Epithelial cell of proximal tubule (primary cell): ENCODE results near the gene COL11A2. TPM values are rescaled to one million over a fixed set of nuclear protein-coding genes. Genes with fewer than 3 reads are reported as not detected.
"Not testable (repeated sequence)": the region's sequence is repeated elsewhere in the genome, so short reads cannot be mapped to it uniquely, and the experiment has no call there.

Experiments
- DNase-seq: peaks from one replicate; pipeline ENCODE4 v3.0.0-alpha.2; 2011; ENCODE audit warnings: low read depth
- H3K4me3 ChIP-seq: 2 replicates; pipeline ENCODE4 v1.5.1; 2011; ENCODE audit warnings: low read depth, mild to moderate bottlenecking, low read length
- total RNA-seq: library from RNA; depleted of rRNA; stranded (reverse); fragments of >200 nt; gene quantifications from 2 replicates; pipeline ENCODE4 v1.2.3, GENCODE V29; 2015
- TF ChIP-seq, protein P1 (sequence below): conservative IDR thresholded peaks from 2 replicates; pipeline ENCODE4 v1.5.1; 2012; ENCODE audit warnings: low read depth, mild to moderate bottlenecking, low read length

The COL11A2 gene
- total RNA-seq, 1 donor from 2014 or later, result 0.06 TPM

DNA sequence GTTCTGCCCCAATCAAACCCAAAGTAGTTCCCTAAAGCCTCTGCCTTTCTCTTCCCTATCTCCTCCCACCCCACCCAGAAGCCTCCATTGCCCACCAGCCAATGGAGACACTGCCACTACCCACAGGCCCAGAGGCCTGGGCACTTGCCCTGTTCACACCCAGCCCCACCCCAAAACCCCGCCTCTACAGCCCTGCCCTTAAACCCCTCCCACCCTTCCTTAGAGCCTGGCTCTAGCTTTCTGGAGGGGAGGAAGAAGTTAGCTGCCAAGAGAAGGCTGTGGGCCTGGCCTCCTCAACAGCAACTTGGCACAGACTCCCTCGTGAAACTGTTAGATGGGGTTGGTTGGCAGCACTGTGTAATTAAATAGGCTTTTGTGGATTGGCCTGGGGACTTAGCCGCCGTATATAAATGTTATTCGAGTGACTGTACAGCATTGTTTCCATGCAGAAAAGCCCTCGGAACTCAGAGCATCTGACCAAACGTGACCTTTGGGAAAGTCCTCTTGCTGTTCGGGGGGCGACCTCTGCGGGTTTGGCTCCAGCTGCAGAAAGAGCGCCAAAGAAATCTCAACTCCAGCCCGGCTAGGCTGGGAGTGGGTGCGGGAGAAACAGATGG is 31.4 kb downstream of the COL11A2 start:
- TF ChIP-seq, protein P1, sequence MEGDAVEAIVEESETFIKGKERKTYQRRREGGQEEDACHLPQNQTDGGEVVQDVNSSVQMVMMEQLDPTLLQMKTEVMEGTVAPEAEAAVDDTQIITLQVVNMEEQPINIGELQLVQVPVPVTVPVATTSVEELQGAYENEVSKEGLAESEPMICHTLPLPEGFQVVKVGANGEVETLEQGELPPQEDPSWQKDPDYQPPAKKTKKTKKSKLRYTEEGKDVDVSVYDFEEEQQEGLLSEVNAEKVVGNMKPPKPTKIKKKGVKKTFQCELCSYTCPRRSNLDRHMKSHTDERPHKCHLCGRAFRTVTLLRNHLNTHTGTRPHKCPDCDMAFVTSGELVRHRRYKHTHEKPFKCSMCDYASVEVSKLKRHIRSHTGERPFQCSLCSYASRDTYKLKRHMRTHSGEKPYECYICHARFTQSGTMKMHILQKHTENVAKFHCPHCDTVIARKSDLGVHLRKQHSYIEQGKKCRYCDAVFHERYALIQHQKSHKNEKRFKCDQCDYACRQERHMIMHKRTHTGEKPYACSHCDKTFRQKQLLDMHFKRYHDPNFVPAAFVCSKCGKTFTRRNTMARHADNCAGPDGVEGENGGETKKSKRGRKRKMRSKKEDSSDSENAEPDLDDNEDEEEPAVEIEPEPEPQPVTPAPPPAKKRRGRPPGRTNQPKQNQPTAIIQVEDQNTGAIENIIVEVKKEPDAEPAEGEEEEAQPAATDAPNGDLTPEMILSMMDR, result no peak
- H3K4me3 ChIP-seq, result no peak overlapping the region
- DNase-seq, result no peak

- DNase-seq, result no peak
- no peak overlapping the region for H3K4me3 ChIP-seq
- TF ChIP-seq, protein P1, result no peak
Observed at GRCh38 chr6:33160096-33160495, 32.2 kb downstream of the COL11A2 start.

- H3K4me3 ChIP-seq, result no peak overlapping the region
- TF ChIP-seq, protein P1, result no peak
- no peak for DNase-seq
Observed at GRCh38 chr6:33156964-33157363, 35.3 kb downstream of the COL11A2 start.

DNA sequence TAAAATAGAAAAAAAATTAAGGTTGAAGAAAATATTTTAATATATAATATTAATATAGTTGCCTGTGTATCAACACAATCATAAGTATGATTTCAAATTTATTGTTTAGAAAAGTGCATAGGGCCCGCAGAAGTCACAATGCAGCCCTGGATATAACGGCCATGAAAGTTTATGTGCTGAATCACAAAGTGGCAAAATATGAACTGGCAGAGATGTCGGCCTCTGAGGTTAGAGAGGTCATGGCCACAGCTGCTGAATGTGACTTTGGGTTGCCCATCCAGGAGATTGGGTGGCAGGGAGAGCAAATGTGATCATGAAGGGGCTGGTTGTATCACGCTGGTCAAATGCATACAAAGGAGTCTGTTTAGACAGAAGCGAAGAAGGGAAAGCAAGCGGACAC is 35.7 kb downstream of the COL11A2 start:
- no peak for DNase-seq
- no peak overlapping the region for H3K4me3 ChIP-seq
- TF ChIP-seq, protein P1, result no peak

DNA sequence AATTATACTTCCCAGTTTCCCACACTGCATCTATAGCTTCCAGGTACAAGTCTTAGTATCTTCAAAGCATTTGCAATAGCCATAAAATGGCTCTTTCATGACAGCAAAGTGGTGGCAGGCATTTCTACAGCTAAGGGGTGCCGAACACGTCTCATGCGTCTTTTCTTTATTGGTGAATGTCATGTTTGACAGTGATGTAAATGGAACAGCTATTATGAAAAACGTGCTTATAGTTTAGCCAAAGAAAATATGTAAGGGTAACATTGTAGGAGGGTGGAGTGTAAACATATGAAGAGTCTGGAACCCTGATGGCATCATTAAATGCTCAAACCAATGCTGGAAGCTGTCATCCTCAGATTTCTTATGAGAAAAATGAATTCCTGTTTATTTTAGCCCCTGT is 37.9 kb downstream of the COL11A2 start:
- DNase-seq, result no peak
- TF ChIP-seq, protein P1, result no peak

DNA sequence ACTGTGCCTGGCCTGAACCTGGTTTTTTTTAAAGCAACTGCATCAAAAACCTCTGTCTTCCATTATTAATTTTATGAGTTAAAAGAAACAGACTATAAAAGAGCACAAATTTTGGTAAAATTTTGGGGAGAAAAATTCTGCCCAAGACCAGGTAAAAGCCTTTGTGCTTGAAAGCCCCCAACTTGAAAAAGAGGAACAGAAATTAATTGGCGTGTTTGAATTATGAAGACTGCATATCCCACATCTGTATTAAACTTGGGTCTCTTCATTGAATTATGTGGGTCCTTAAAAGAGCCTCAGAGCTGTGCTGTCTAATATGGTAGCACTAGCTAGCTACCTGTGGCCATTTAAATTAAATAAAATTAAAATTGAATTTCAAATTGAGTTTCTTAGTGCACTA is 41.2 kb downstream of the COL11A2 start:
- TF ChIP-seq, protein P1, result no peak
- no peak overlapping the region for H3K4me3 ChIP-seq
- no peak for DNase-seq

More for the DNA sequence above, 37.9 kb downstream of the COL11A2 start:
- no peak overlapping the region for H3K4me3 ChIP-seq

- not testable (repeated sequence) for H3K4me3 ChIP-seq, DNase-seq
Observed at GRCh38 chr6:33150560-33150959, 41.7 kb downstream of the COL11A2 start.
